DMS53 treated with DMSO at 0.1 percent for 48 hours (cell line): ENCODE measurements around the gene CIPC.

Experiments used
- DNase-seq: peaks from one replicate; lab custom pipeline; 2025; ENCODE audit not compliant: unreplicated experiment; lab: John Stamatoyannopoulos, UW

CIPC gene

DNA sequence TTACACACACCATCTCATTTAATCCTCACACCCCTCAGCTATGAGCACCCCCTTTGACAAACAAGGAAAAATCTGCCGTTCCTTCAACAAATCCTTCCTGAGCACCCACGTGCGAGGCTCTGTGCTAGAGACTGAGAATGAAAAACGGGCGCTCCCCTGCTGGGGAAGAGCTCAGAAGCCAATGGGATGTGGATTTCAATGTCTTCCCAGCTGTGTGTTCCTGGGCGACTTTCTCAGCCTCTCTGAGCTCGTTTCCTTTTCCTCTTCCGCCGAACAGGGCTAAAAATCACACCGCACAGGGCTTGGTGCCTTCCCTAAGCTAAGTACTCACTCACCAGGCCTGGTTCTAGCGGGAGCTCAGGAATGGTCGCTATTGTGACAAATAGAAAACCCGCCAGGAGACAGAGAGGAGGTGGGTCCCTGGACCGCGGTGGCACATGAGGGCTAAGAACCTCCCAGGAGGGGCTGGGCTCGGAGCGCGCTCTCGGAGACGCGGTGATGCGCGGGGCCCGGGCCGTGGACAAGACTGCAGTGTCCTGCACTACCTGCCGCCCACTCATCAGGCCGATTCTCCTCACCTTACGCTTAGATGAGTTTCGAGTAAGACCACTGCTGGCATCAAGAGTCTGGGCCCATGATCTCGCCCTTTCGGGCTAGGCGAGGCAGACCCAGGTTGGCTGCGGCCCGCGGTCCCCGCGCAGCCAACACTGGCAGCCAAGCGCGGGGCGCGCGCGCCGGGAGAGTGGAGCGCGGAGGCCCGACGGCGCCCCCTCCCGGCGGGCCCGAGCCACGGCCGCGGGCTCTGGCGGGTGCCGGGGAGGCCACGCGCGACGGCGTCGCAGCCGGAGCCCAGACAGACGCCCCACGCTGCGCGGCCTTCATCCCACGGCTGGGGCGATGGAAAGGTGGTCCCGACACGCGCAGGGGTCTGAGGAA lies 26.6 kb downstream of the CIPC start:
- DNase-seq: peak; percentile 44

- no peak for DNase-seq
These were observed 27.3 kb downstream of the CIPC start for GRCh38 chr14:77125281-77125801.

DNA sequence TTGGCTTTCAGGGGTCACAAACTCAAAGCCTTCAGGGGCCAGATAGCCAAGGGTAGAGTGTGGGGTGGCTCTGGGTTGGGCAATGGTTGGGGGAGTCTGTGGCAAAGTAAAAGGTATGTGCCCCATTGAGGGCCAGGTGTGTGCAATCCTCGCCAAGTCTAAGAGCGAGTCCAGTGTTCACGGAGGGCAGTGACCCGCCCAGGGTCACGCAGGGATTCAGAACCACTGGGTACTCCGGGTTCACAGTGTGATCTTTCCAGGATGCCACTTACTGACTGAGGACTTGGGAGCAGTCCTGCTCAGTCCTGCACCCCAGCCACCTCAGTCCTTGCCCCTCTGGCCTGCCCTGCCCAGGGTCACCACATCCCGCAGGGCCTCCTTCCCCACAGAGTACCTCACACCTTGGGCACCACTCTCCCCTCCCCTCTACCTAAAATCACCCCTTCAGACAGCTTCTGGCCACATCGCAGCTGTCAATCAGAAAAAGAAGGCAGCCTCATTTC lies 27.8 kb downstream of the CIPC start:
- DNase-seq: no peak

- no peak for DNase-seq
These were observed 28.5 kb downstream of the CIPC start for GRCh38 chr14:77126461-77126990.

- DNase-seq: no peak
These were observed 30.4 kb downstream of the CIPC start for GRCh38 chr14:77128414-77128891.

DNA sequence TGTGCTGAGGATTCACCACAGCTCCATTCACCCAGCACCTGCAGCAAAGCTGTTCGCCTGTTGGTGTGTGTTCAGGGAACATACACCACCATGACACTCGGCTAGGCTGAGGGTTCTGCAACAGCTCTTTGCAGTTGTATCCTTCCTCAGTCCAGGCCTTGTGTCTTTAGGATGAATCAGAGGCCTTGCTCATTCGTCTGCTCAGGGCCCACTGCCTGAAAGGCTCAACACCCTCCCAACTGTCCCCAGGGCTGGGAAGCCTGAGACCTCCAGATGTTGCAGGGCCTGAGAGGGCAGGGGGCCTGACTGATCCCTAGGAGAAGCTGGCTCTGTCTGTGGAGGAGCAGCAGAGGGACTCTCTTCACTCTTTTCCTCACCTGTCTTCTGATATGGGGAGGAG lies 32.3 kb downstream of the CIPC start:
- DNase-seq: no peak

DNA sequence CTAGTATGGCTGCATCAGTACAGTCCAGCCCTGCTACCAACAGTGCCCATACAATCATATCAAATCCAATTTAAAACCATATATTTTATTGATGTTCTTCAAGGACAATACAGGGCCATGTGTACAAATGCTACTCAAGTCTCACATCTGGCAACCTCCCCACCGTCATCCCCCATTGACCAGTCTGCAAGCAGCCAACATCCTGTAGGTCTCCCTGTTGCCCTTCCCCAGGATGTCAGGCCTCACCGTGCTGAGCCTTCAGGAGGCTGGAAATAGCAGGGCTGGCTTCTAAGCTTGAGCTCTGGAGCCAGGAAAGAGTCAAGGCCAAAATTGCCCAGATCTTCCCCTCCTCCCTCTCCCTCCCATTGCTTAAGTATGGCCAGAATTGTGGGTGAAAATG lies 33.1 kb downstream of the CIPC start:
- DNase-seq: no peak

GRCh38 chr14:77131871-77132486 lies 33.9 kb downstream of the CIPC start:
- DNase-seq: no peak

DNA sequence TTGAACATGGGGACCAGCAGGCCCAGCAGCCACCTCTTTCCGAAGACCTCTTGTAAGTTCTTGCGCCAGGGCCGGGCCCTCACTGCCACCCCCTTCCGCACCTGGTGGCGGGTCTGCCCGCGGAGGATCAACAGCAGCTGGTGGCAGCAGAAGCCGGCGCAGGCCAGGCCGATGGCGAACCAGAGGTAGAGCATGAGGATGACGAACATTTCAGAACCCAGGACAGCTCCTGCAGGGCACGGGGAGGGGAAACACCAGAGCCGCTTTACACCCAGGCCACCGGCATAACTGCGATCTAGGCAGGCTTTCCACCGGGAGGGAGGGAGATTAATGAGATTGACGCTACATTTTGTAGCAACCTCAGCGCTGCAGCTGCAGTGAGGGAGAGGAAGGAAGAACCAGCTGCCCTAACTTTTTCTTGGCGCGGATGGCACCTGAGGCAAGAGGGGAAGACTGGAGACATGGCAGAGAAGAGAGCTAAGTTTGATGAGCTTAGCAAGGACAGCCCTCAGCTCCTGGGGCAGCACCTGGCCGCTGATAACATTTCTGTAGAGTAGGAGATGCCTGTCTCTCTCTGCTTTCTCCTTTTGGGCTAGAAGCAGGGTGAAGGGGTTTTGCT lies 35.8 kb downstream of the CIPC start:
- DNase-seq: no peak

DNA sequence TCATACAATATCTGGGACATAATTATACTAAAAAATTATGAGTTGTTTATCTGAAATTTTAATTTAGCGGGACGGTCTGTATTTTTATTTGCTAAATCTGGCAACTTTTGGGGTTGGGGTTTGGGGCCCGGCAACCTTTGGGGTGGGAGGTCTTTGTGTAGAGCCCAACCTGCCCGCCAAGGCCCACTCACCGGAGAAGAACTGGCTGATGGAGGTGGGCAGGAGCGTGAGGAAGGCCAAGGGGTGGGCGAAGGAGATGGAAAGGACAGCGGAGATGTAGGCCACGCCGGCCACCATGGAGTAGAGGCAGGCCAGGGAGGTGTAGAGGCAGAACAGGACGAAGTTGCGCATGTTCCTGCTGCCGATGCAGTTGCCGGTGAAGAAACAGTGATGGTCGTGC lies 41.0 kb downstream of the CIPC start:
- no peak for DNase-seq

- peak; percentile 41 for DNase-seq
These were observed 41.7 kb downstream of the CIPC start for GRCh38 chr14:77139540-77140358.

DNA sequence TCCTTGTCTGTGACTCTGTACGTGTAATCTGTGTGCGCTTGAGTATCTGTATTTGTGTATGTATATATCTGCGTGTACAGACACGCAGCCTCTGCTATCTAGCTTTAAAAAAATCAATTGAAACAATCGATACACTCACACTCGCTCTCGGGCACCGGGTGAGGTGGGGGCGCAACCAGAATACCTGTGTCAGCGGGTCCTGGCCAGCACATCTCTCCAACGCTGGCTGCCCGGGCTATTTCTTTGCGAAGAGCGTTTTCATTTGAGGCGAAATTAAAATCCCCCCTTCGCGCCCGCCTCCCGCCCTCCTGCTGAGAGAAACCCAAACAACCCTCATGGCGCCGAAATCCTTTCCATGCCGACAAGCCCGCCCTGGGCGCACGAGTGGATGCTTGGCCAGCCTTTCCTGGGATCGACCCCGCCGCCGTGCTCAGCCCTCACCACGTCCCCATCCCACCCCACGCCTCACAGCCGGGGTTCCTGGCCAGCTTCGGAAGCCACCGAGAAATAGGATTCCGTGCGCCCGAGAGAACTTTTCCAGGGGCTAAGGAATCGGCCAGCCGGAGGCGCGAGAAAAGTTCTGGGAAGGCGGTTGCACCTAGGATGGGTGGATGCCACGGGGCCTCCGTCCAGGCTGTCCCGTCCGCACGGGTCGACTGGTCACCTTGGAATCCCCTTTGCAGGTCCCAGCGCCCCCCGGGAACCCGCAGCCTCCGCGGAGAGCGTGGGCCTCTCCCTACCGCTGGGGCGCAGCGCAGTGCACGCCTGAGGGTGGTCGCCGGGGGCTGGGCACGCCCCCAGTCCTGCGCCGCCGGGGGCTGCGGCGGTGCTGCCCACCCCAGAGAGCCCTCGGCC lies 42.5 kb downstream of the CIPC start:
- DNase-seq: no peak

DNA sequence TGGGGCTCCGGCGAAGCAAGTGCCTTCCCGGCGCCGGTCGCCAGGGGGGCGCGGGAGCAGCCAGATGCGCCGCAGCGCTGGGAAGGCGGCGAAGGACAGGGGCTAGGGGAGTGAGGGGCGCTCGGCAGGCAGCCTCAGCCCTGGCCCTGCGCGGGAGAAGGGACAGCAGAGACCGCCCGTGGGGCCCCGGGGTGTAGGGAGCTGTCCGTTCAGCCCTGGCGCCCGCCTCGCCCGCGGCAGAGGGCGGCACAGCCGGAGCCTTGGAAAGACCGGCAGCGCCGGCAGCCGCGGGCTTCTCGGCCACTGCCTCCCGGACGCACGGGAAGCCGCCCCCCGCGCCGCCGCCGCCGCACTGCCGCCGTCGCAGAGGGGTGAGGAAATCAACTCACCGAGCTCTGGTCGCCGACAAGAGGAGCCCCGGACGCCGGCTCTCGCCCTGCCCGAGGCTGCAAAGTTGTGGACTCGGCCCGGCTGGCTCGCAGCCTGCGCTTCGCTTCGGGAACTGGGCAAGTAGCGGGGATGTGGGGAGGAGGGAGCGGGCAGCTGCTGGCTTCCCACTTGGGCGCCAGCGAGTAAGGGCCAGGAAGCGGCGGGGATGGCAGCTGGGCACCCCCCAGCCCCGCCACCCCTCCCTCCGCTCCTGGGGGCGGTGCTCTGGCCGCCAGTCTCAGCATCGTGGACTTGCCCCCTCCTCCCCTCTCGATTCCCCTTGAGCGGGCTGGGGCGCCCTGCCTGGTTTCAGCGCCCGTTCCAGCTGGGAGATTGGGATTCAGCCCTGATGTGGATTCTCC lies 43.4 kb downstream of the CIPC start, which contains the start of gene ZDHHC22:
TSS of gene ZDHHC22 (minus strand) at position 578 of the 791 bp plus-strand sequence. CDS start 2,053 bp downstream, outside the sequence.
- no peak for DNase-seq

- no peak for DNase-seq
These were observed 44.1 kb downstream of the CIPC start for GRCh38 chr14:77142005-77142800.

DNA sequence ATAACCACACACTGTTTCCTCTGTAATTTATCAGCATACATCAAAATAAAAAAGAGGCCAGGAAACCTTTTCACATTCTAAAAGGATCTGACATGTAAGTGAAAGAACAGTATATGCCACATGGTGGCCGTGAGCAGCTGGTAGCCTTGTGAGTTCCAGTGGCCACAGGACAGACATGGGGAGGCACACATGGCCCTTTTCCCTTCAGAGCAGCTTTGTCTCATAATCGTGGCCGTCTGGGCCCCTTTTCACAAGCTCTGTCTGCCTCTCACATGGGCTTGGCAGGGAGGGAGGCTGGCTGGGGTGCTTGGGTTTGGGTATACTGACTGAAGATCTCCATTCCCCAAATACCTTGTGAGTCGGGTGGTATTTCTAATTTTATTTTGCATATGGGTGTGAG lies 45.0 kb downstream of the CIPC start:
- no peak for DNase-seq

DNA sequence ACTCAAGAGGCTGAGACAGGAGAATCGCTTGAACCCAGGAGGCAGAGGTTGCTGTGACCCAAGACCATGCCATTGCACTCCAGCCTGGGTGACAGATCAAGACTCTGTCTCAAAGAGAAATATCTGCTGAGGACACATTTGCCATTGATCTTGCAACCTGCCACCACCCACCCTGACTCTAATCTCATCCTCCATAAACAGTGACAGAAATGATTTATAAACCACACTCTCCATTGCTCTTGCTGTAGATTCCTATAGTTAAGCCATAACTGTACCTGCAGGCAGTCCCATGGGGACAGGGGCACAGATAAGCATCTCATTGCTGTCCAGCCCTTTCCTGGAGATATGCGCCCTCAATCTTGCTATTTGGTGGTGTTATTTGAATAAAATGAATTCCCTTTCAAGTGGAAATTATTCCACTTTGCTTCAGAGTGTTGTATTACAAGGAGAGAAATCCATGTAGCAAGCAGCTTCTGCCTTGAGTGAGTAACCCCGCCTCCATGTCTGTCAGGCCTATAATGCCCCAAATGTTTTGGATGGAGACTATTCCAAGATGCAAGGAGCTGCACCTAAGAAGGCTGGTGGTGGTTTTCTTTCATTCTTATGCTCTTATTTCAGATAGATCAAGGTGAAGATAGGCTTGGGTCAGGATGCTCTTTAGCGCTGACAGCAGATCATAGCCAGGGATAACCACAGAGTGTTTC lies 46.5 kb downstream of the CIPC start:
- no peak for DNase-seq
